KOPT-K1 (cell line): ENCODE data around the gene ACTG1.

ENCODE experiments used
- H3K27ac ChIP-seq: fragments of 200-600 bp; sonication (generic); 2 replicates; pipeline ENCODE4 v1.5.1; 2016; ENCODE audit warnings: antibody characterized with exemption, mild to moderate bottlenecking, low read depth, low read length; ENCODE audit not compliant: poor library complexity, severe bottlenecking
- H3K36me3 ChIP-seq: fragments of 200-600 bp; sonication (generic); 2 replicates; pipeline ENCODE4 v1.5.1; 2017; ENCODE audit warnings: antibody characterized with exemption, mild to moderate bottlenecking, low read length, moderate library complexity; ENCODE audit not compliant: insufficient read depth
- H3K9me3 ChIP-seq: fragments of 200-600 bp; sonication (generic); 2 replicates; pipeline ENCODE4 v1.5.1; 2017; ENCODE audit warnings: antibody characterized with exemption, low read length, mild to moderate bottlenecking; ENCODE audit not compliant: insufficient read depth, poor library complexity, severe bottlenecking

Gene ACTG1

GRCh38 chr17:81517339-81518112 is 4.9 kb upstream of the ACTG1 start:
- Histone ChIP-seq H3K27ac (no peak overlapping the region), H3K36me3 (no peaks in the 10 kb centered on the region), H3K9me3 (no peaks in the 10 kb centered on the region)

GRCh38 chr17:81517009-81517338 is 4.4 kb upstream of the ACTG1 start:
- Histone ChIP-seq H3K27ac (no peak overlapping the region), H3K9me3 (no peaks in the 10 kb centered on the region), H3K36me3 (peaks cover 5% of the 10 kb centered on the region)

GRCh38 chr17:81516439-81516838 is 3.8 kb upstream of the ACTG1 start:
- Histone ChIP-seq H3K27ac (no peak overlapping the region), H3K36me3 (peaks cover 11% of the 10 kb centered on the region), H3K9me3 (no peaks in the 10 kb centered on the region)

- no peak overlapping the region for H3K27ac ChIP-seq
- peaks cover 7% of the 10 kb centered on the region for H3K9me3 ChIP-seq
- peaks cover 19% of the 10 kb centered on the region for H3K36me3 ChIP-seq
Observed at GRCh38 chr17:81515530-81516041, 3.0 kb upstream of the ACTG1 start.

- H3K36me3 ChIP-seq, result peaks cover 26% of the 10 kb centered on the region
- H3K9me3 ChIP-seq, result peaks cover 7% of the 10 kb centered on the region
- H3K27ac ChIP-seq, result peak overlapping the region; percentile 87
Observed at GRCh38 chr17:81514739-81515529, 2.3 kb upstream of the ACTG1 start.

- peak overlapping the region; percentile 87 for H3K27ac ChIP-seq
Observed at GRCh38 chr17:81514489-81514738, 1.8 kb upstream of the ACTG1 start.

GRCh38 chr17:81513753-81514488 is 1.3 kb upstream of the ACTG1 start:
- Histone ChIP-seq H3K27ac (peak overlapping the region; percentile 87), H3K36me3 (peaks cover 36% of the 10 kb centered on the region), H3K9me3 (peaks cover 7% of the 10 kb centered on the region)

More at GRCh38 chr17:81514489-81514738, 1.8 kb upstream of the ACTG1 start:
- H3K9me3 ChIP-seq, result peaks cover 7% of the 10 kb centered on the region
- H3K36me3 ChIP-seq, result peaks cover 31% of the 10 kb centered on the region

GRCh38 chr17:81513372-81513752 is 763 bp upstream of the ACTG1 start:
- peaks cover 41% of the 10 kb centered on the region for H3K36me3 ChIP-seq
- peaks cover 7% of the 10 kb centered on the region for H3K9me3 ChIP-seq
- peak overlapping the region; percentile 87 for H3K27ac ChIP-seq

GRCh38 chr17:81511804-81512561 is 616 bp downstream of the ACTG1 start:
- peaks cover 7% of the 10 kb centered on the region for H3K9me3 ChIP-seq
- peaks cover 42% of the 10 kb centered on the region for H3K36me3 ChIP-seq
- H3K27ac ChIP-seq, result peak overlapping the region; percentile 72

- H3K36me3 ChIP-seq, result peaks cover 42% of the 10 kb centered on the region
- H3K9me3 ChIP-seq, result peaks cover 7% of the 10 kb centered on the region
- peak overlapping the region; percentile 72 for H3K27ac ChIP-seq
Observed at GRCh38 chr17:81511554-81511803, 1.1 kb downstream of the ACTG1 start.

- H3K36me3 ChIP-seq, result peaks cover 42% of the 10 kb centered on the region
- peaks cover 7% of the 10 kb centered on the region for H3K9me3 ChIP-seq
- peak overlapping the region; percentile 72 for H3K27ac ChIP-seq
Observed at GRCh38 chr17:81510785-81511553, 1.6 kb downstream of the ACTG1 start.

GRCh38 chr17:81509972-81510784 is 2.4 kb downstream of the ACTG1 start:
- peak overlapping the region; percentile 72 for H3K27ac ChIP-seq
- peaks cover 42% of the 10 kb centered on the region for H3K36me3 ChIP-seq
- H3K9me3 ChIP-seq, result peaks cover 7% of the 10 kb centered on the region

GRCh38 chr17:81509207-81509971 is 3.2 kb downstream of the ACTG1 start:
- Histone ChIP-seq H3K36me3 (peaks cover 42% of the 10 kb centered on the region), H3K9me3 (peaks cover 7% of the 10 kb centered on the region), H3K27ac (peak overlapping the region; percentile 72)
